ENCODE measurements around the gene ING3. TPM values are rescaled to one million over a fixed set of nuclear protein-coding genes. Genes with fewer than 3 reads are reported as not detected.

Gene ING3
- total RNA-seq, 1 experiment from 2014 or later, result 12.6 TPM

GRCh38 chr7:120993553-120994191, 43.1 kb downstream of the ING3 start (continued):
- TF ChIP-seq ZBTB43 (CRISPR knock-in tag; IDR thresholded peaks at IDR 0.05) (no peak), SMAD3 (CRISPR knock-in tag; IDR thresholded peaks at IDR 0.05; ENCODE audit: borderline replicate concordance) (no peak), CREB1 (CRISPR knock-in tag; IDR thresholded peaks at IDR 0.05) (no peak), ZMAT4 (CRISPR knock-in tag; IDR thresholded peaks at IDR 0.05) (no peak), IRF1 (CRISPR knock-in tag; IDR thresholded peaks at IDR 0.05) (no peak), KAT7 (CRISPR knock-in tag; IDR thresholded peaks at IDR 0.05; ENCODE audit: borderline replicate concordance) (no peak), MLX (CRISPR knock-in tag; IDR thresholded peaks at IDR 0.05) (no peak)

- no peaks in the 10 kb centered on the region for H3K9me3 Mint-ChIP-seq
- no peaks in the 10 kb centered on the region for H3K36me3 Mint-ChIP-seq
- peaks cover 5% of the 10 kb centered on the region; the same call in 1 of the 2 replicates for H3K4me1 Mint-ChIP-seq
- ChIA-PET POLR2A (no interaction called here), CTCF (no interaction called here)
- no peak overlapping the region for H3K4me3 Mint-ChIP-seq
- ATAC-seq (no peak), DNase-seq (ENCODE audit: low spot score) (no peak)
- peaks cover 3% of the 10 kb centered on the region; the same call in 1 of the 2 replicates for H3K27me3 Mint-ChIP-seq (ENCODE audit: low read depth)
- TF ChIP-seq ZNF671 (CRISPR knock-in tag; IDR thresholded peaks at IDR 0.05) (no peak), ERG (CRISPR knock-in tag; IDR thresholded peaks at IDR 0.05) (no peak), ZNF263 (CRISPR knock-in tag; IDR thresholded peaks at IDR 0.05; ENCODE audit: low read depth) (no peak), CDX4 (CRISPR knock-in tag; IDR thresholded peaks at IDR 0.05; ENCODE audit: borderline replicate concordance) (no peak), NR3C1 (CRISPR knock-in tag; conservative IDR thresholded peaks at IDR 0.05; ENCODE audit: low read depth) (no peak), SOX15 (CRISPR knock-in tag; IDR thresholded peaks at IDR 0.05) (no peak), HMGXB4 (CRISPR knock-in tag; IDR thresholded peaks at IDR 0.05) (no peak), ZMAT4 (CRISPR knock-in tag; IDR thresholded peaks at IDR 0.05) (no peak), USF2 (CRISPR knock-in tag; IDR thresholded peaks at IDR 0.05) (no peak), HMGA2 (CRISPR knock-in tag; IDR thresholded peaks at IDR 0.05) (no peak)
- H3K27ac Mint-ChIP-seq, result no peak overlapping the region
Measured at GRCh38 chr7:120994512-120995410, 44.2 kb downstream of the ING3 start.
